IPS-18c (cell line): ENCODE results near the gene KLK15.

Experiments
- H3K4me3 ChIP-seq: 2 replicates; pipeline ENCODE4 v1.7.0; 2013; ENCODE audit warnings: low read depth, mild to moderate bottlenecking, low read length, moderate library complexity; ENCODE audit not compliant: insufficient read depth
- H3K9me3 ChIP-seq: one replicate; pipeline ENCODE4 v1.6.1; 2013; ENCODE audit warnings: mild to moderate bottlenecking, low read length, moderate library complexity; ENCODE audit not compliant: control insufficient read depth, insufficient read depth

KLK15 gene, protein sequence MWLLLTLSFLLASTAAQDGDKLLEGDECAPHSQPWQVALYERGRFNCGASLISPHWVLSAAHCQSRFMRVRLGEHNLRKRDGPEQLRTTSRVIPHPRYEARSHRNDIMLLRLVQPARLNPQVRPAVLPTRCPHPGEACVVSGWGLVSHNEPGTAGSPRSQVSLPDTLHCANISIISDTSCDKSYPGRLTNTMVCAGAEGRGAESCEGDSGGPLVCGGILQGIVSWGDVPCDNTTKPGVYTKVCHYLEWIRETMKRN

DNA sequence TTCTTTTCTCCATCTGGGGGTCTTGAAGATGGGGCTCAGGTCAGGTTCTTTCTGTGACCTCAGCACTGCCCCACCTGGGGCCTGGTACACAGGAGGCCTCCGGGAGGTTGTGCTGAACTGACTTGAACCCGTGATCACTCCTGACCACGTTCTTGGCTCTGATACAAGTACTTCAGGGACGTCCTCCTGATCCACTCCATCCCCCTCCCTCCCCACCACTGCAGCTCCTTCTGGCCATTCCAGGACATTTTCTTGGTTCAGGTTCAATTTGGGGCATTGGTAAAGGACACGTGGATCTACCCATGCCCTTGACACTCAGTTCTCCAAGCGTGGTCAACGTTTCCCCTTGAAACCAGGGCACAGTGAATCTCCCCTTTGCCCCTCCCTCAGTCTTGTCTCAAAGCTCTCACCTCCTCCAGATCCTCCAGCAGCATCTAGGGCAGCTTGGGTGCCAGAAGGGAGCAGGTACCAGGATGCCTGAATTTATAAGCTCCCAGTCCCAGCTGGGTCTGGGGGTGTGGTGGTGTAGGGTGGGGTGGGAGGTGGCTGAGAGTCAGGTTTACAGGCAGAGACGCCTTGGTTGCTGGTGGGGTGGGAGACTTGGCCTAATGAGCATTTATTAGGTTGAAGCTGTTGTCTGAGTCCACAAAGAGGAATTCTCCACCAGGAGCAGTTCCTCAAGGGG lies at the start of gene KLK15:
Gene KLK15, minus strand, starts transcription at position 458 of the 685 bp plus-strand sequence. CDS start 2,082 bp downstream, outside the sequence.
- Histone ChIP-seq H3K9me3 (no peaks in the 10 kb centered on the region), H3K4me3 (no peak within 1 kb of the TSS)

DNA sequence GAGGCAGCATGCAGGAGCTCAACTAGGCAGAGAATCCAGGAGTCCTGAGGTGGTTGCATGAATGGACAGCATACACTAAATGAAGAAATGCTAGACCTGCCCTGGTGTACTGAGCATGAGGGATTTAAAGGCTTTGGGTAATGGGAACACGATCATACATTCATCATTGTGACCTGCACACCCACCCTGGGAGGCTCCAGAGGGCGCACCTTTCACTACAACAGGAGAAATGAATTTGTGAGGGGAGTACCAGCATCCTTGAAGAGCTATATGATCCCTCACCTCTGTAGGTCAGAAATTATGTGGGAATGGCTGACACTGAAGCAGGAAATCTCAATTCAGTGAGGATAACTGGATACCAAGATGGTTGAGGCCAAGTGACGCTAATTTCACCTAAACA lies 48.8 kb upstream of the KLK15 start:
- Histone ChIP-seq H3K4me3 (no peak overlapping the region), H3K9me3 (no peaks in the 10 kb centered on the region)

DNA sequence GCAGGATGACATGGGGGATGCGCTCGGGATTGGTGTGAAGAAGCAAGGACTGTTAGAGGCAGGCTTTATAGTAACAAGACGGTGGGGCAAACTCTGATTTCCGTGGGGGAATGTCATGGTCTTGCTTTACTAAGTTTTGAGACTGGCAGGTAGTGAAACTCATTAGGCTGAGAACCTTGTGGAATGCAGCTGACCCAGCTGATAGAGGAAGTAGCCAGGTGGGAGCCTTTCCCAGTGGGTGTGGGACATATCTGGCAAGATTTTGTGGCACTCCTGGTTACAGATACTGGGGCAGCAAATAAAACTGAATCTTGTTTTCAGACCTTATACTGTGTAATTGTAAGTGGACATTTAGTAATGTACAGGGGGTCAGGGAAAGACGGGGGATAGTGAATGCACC lies 46.9 kb upstream of the KLK15 start:
- no peaks in the 10 kb centered on the region for H3K9me3 ChIP-seq
- no peak overlapping the region for H3K4me3 ChIP-seq

DNA sequence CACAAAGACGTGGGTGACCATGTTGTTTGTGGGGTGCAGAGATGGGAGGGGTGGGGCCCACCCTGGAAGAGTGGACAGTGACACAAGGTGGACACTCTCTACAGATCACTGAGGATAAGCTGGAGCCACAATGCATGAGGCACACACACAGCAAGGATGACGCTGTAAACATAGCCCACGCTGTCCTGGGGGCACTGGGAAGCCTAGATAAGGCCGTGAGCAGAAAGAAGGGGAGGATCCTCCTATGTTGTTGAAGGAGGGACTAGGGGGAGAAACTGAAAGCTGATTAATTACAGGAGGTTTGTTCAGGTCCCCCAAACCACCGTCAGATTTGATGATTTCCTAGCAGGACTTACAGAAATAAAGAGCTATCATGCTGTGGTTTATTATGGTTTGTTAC lies 45.5 kb upstream of the KLK15 start:
- Histone ChIP-seq H3K4me3 (no peak overlapping the region), H3K9me3 (no peaks in the 10 kb centered on the region)

DNA sequence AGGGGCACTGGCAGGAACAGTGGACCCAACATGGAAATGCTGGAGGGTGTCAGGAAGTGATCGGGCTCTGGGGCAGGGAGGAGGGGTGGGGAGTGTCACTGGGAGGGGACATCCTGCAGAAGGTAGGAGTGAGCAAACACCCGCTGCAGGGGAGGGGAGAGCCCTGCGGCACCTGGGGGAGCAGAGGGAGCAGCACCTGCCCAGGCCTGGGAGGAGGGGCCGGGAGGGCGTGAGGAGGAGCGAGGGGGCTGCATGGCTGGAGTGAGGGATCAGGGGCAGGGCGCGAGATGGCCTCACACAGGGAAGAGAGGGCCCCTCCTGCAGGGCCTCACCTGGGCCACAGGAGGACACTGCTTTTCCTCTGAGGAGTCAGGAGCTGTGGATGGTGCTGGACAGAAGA lies 44.0 kb upstream of the KLK15 start:
- Histone ChIP-seq H3K9me3 (no peaks in the 10 kb centered on the region), H3K4me3 (no peak overlapping the region)

DNA sequence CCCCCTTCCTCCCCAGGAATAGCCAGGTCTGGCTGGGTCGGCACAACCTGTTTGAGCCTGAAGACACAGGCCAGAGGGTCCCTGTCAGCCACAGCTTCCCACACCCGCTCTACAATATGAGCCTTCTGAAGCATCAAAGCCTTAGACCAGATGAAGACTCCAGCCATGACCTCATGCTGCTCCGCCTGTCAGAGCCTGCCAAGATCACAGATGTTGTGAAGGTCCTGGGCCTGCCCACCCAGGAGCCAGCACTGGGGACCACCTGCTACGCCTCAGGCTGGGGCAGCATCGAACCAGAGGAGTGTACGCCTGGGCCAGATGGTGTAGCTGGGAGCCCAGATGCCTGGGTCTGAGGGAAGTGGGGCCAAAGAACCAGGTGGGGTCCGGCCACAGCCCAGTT lies 43.1 kb upstream of the KLK15 start:
- H3K4me3 ChIP-seq: no peak overlapping the region

DNA sequence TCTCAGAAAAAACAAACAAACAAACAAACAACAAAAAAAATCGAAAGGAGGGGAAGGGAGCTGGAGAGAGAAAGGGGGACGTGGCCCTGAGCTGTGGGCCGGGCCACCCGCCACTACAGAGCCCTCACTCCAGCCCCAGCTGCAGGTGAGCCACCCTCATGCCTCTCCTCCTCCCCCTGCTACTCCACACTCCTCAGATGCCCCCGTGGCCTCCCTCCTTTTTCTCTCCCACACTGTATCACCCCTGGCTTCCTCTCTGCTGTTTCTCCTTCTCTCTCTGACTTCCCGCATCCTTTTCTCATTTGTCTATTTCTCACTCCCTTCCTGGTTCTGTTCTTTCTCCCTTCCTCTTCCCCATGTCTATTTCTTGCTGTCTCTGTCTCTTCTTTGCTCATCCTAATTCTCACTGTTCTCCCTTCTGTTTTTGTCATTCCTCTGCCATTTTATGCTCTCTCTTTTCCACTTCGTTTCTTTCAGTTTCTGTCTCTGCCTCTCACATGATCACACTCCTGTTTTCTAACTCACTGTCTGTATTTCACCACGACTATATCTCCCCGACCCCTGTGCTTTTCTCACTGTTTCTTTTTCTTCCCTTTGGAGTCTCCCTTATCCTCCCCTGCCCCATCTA lies 42.5 kb upstream of the KLK15 start:
- H3K9me3 ChIP-seq: no peaks in the 10 kb centered on the region
- no peak overlapping the region for H3K4me3 ChIP-seq

More for the DNA sequence above, 43.1 kb upstream of the KLK15 start:
- no peaks in the 10 kb centered on the region for H3K9me3 ChIP-seq

DNA sequence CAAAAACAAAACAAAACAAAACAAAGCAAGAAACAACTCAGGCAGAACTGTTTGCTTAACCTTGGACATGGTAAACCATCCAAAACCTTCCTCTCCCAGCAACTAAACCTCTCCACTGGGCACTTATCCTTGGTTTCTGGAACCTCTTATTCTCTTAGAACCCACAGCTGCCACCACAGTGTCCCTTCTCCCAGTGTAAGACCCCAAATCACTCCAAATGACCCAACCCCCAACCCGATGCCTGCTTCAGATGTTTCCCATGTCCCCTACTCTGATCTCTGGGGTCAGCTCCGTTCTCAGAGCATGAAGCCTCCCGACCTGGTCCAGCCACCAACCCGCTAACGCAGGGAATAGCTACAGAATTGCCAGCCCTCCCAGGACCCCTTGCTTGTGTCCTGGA lies 40.8 kb upstream of the KLK15 start:
- Histone ChIP-seq H3K4me3 (no peak overlapping the region), H3K9me3 (no peaks in the 10 kb centered on the region)

DNA sequence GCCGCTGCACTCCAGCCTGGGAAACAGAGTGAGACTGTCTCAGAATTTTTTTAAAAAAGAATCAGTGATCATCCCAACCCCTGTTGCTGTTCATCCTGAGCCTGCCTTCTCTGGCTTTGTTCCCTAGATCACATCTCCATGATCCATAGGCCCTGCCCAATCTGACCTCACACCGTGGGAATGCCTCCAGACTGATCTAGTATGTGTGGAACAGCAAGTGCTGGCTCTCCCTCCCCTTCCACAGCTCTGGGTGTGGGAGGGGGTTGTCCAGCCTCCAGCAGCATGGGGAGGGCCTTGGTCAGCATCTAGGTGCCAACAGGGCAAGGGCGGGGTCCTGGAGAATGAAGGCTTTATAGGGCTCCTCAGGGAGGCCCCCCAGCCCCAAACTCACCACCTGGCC lies 39.7 kb upstream of the KLK15 start, which contains the start of gene KLK2:
Gene KLK2, plus strand, starts transcription at position 384 of the 400 bp plus-strand sequence. CDS start 35 bp downstream, outside the sequence.
- no peaks in the 10 kb centered on the region for H3K9me3 ChIP-seq
- no peak within 1 kb of the TSS for H3K4me3 ChIP-seq

DNA sequence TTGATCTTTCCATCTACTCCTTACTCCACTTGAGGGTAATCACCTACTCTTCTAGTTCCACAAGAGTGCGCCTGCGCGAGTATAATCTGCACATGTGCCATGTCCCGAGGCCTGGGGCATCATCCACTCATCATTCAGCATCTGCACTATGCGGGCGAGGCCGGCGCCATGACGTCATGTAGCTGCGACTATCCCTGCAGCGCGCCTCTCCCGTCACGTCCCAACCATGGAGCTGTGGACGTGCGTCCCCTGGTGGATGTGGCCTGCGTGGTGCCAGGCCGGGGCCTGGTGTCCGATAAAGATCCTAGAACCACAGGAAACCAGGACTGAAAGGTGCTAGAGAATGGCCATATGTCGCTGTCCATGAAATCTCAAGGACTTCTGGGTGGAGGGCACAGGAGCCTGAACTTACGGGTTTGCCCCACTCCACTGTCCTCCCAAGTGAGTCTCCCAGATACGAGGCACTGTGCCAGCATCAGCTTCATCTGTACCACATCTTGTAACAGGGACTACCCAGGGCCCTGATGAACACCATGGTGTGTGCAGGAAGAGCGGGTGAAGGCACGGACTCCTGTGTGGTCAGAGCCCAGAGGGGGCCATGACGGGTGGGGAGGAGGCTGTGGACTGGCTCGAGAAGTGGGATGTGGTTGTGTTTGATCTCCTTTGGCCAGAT lies 37.2 kb upstream of the KLK15 start:
- no peaks in the 10 kb centered on the region for H3K9me3 ChIP-seq
- no peak overlapping the region for H3K4me3 ChIP-seq

DNA sequence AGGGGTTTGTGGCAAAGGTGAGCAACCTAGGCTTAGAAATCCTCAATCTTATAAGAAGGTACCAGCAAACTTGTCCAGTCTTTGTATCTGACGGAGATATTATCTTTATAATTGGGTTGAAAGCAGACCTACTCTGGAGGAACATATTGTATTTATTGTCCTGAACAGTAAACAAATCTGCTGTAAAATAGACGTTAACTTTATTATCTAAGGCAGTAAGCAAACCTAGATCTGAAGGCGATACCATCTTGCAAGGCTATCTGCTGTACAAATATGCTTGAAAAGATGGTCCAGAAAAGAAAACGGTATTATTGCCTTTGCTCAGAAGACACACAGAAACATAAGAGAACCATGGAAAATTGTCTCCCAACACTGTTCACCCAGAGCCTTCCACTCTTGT lies 36.1 kb upstream of the KLK15 start:
- H3K9me3 ChIP-seq: no peaks in the 10 kb centered on the region
- no peak overlapping the region for H3K4me3 ChIP-seq

DNA sequence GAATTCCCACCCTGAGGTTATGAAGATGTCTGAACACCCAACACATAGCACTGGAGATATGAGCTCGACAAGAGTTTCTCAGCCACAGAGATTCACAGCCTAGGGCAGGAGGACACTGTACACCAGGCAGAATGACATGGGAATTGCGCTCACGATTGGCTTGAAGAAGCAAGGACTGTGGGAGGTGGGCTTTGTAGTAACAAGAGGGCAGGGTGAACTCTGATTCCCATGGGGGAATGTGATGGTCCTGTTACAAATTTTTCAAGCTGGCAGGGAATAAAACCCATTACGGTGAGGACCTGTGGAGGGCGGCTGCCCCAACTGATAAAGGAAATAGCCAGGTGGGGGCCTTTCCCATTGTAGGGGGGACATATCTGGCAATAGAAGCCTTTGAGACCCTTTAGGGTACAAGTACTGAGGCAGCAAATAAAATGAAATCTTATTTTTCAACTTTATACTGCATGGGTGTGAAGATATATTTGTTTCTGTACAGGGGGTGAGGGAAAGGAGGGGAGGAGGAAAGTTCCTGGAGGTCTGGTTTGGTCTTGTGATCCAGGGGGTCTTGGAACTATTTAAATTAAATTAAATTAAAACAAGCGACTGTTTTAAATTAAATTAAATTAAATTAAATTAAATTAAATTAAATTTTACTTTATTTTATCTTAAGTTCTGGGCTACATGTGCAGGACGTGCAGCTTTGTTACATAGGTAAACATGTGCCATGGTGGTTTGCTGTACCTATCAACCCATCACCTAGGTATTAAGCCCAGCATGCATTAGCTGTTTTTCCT lies 28.3 kb upstream of the KLK15 start:
- peaks cover 2% of the 10 kb centered on the region for H3K9me3 ChIP-seq

DNA sequence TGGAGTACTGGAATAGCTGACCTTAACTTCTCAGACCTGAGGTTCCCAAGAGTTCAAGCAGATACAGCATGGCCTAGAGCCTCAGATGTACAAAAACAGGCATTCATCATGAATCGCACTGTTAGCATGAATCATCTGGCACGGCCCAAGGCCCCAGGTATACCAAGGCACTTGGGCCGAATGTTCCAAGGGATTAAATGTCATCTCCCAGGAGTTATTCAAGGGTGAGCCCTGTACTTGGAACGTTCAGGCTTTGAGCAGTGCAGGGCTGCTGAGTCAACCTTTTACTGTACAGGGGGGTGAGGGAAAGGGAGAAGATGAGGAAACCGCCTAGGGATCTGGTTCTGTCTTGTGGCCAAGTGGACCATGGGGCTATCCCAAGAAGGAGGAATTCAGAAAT lies 27.6 kb upstream of the KLK15 start:
- Histone ChIP-seq H3K4me3 (no peak overlapping the region), H3K9me3 (peaks cover 2% of the 10 kb centered on the region)

More for the DNA sequence above, 28.3 kb upstream of the KLK15 start:
- H3K4me3 ChIP-seq: no peak overlapping the region

DNA sequence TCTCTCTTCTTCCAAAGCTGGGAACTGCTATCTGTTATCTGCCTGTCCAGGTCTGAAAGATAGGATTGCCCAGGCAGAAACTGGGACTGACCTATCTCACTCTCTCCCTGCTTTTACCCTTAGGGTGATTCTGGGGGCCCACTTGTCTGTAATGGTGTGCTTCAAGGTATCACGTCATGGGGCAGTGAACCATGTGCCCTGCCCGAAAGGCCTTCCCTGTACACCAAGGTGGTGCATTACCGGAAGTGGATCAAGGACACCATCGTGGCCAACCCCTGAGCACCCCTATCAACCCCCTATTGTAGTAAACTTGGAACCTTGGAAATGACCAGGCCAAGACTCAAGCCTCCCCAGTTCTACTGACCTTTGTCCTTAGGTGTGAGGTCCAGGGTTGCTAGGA lies 26.5 kb upstream of the KLK15 start:
- no peak overlapping the region for H3K4me3 ChIP-seq
- peaks cover 2% of the 10 kb centered on the region for H3K9me3 ChIP-seq

DNA sequence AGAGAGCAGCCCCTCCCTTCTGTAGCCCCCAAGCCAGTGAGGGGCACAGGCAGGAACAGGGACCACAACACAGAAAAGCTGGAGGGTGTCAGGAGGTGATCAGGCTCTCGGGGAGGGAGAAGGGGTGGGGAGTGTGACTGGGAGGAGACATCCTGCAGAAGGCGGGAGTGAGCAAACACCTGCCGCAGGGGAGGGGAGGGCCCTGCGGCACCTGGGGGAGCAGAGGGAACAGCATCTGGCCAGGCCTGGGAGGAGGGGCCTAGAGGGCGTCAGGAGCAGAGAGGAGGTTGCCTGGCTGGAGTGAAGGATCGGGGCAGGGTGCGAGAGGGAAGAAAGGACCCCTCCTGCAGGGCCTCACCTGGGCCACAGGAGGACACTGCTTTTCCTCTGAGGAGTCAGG lies 25.5 kb upstream of the KLK15 start:
- H3K9me3 ChIP-seq: peaks cover 2% of the 10 kb centered on the region
- H3K4me3 ChIP-seq: no peak overlapping the region

DNA sequence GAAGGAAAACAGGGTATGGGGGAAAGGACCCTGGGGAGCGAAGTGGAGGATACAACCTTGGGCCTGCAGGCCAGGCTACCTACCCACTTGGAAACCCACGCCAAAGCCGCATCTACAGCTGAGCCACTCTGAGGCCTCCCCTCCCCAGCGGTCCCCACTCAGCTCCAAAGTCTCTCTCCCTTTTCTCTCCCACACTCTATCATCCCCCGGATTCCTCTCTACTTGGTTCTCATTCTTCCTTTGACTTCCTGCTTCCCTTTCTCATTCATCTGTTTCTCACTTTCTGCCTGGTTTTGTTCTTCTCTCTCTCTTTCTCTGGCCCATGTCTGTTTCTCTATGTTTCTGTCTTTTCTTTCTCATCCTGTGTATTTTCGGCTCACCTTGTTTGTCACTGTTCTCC lies 24.0 kb upstream of the KLK15 start:
- no peak overlapping the region for H3K4me3 ChIP-seq
- H3K9me3 ChIP-seq: peaks cover 2% of the 10 kb centered on the region
